Esophagus muscularis mucosa (tissue), 4 donors: ENCODE measurements around the gene KLHDC7A. TPM values are rescaled to one million over a fixed set of nuclear protein-coding genes. Genes with fewer than 3 reads are reported as not detected.

Source experiments
- DNase-seq: peaks from one replicate; pipeline ENCODE4 v3.0.0-alpha.2; 2017; ENCODE audit errors: extremely low spot score
- H3K27ac ChIP-seq, 4 donors: fragments of 200-600 bp; sonication (generic); replicated peaks in 1 of 4; 1 replicate in 3 of 4; 2 replicates in 1 of 4; pipeline ENCODE4 v1.5.1; 2016 to 2019; ENCODE audit warnings: mild to moderate bottlenecking in 1 of 4
- H3K27me3 ChIP-seq, 4 donors: fragments of 200-600 bp; sonication (generic); one replicate each; pipeline versions ENCODE4 v1.5.1 to v1.6.0; 2016 to 2019
- H3K36me3 ChIP-seq, 4 donors: fragments of 200-600 bp; sonication (generic); one replicate each; pipeline ENCODE4 v1.5.1; 2016 to 2019
- H3K4me1 ChIP-seq, 4 donors: fragments of 200-600 bp; sonication (generic); one replicate each; pipeline ENCODE4 v1.5.1; 2016 to 2019
- H3K4me3 ChIP-seq, 4 donors: fragments of 200-600 bp; sonication (generic); 1 replicate in 2 of 4; 2 replicates in 2 of 4; pipeline ENCODE4 v1.5.1; 2016 to 2019; ENCODE audit warnings: mild to moderate bottlenecking in 4 of 4, moderate library complexity in 1 of 4
- H3K9me3 ChIP-seq, 4 donors: fragments of 200-600 bp; sonication (generic); 1 replicate in 3 of 4; 2 replicates in 1 of 4; pipeline ENCODE4 v1.5.1; 2016 to 2019
- CTCF ChIP-seq, 3 experiments: fragments of 200-600 bp in 2 of 3; fragments of 450-650 bp in 1 of 3; sonication (generic) in 2 of 3; IDR thresholded peaks; one replicate each; pipeline ENCODE4 v1.5.1; 2017 to 2019; ENCODE audit warnings: antibody characterized with exemption in 3 of 3, mild to moderate bottlenecking in 2 of 3, moderate library complexity in 1 of 3
- EP300 ChIP-seq: sonication (generic); formaldehyde crosslinking; IDR thresholded peaks from one replicate; pipeline ENCODE4 v1.6.1; 2017; ENCODE audit warnings: antibody characterized with exemption
- POLR2A ChIP-seq: fragments of 450-650 bp; IDR thresholded peaks from one replicate; pipeline ENCODE4 v1.6.1; 2017; ENCODE audit warnings: antibody characterized with exemption, moderate library complexity, mild to moderate bottlenecking, low read depth
- POLR2AphosphoS5 ChIP-seq, 2 donors: sonication (generic); formaldehyde crosslinking; IDR thresholded peaks; one replicate each; pipeline ENCODE4 v1.6.1; 2017; ENCODE audit warnings: antibody characterized with exemption in 2 of 2
- WGBS: methylation state at CpG from one replicate; pipeline ENCODE4 v1.1.5; 2018; 5-methylcytosine and 5-hydroxymethylcytosine counted together
- intact Hi-C: fragments of 100-400 bp; cut with DNase I; formaldehyde crosslinking; loops from one replicate; pipeline ENCODE4 v1.15.1; 2023
- total RNA-seq, 4 donors: library from RNA; depleted of rRNA; stranded (reverse); fragments of >200 nt; gene quantifications; one replicate each; pipeline versions ENCODE4 v1.1.0 to v1.2.1, GENCODE V29; 2016

KLHDC7A gene
- not detected for total RNA-seq

- H3K27me3 ChIP-seq: peaks cover 0 to 85% (median 0%) of the 10 kb centered on the region in 4 donors
- no peak for TF ChIP-seq CTCF (IDR thresholded peaks at IDR 0.05)
- TF ChIP-seq POLR2AphosphoS5 (IDR thresholded peaks at IDR 0.05): no peak
- no peak for TF ChIP-seq POLR2A
- TF ChIP-seq EP300: no peak
- intact Hi-C loops: no loop called here
- no peaks in the 10 kb centered on the region for H3K9me3 ChIP-seq
- WGBS: 46% methylated on average over 10 of the region's 13 CpGs
- H3K36me3 ChIP-seq: no peaks in the 10 kb centered on the region
- H3K27ac ChIP-seq: no peak within 1 kb of the TSS
- peaks cover 0 to 3% (median 0%) of the 10 kb centered on the region in 4 donors for H3K4me1 ChIP-seq
- no peak for DNase-seq
- no peak within 1 kb of the TSS for H3K4me3 ChIP-seq
Measured at GRCh38 chr1:18480315-18481189, at the start of gene KLHDC7A. Gene KLHDC7A (plus strand): TSS chr1:18480930. CDS start chr1:18480982, 52 bp downstream.

GRCh38 chr1:18434041-18434440 lies 46.7 kb upstream of the KLHDC7A start:
- no peaks in the 10 kb centered on the region for H3K36me3 ChIP-seq
- no peak for DNase-seq
- H3K4me3 ChIP-seq: no peak overlapping the region
- no peak overlapping the region for H3K27ac ChIP-seq
- intact Hi-C loops: no loop called here
- peaks cover 0 to 43% (median 0%) of the 10 kb centered on the region in 4 donors for H3K27me3 ChIP-seq
- peaks cover 0 to 19% (median 10%) of the 10 kb centered on the region in 4 donors for H3K9me3 ChIP-seq
- H3K4me1 ChIP-seq: no peaks in the 10 kb centered on the region
- TF ChIP-seq POLR2A (no peak), EP300 (no peak), CTCF (IDR thresholded peaks at IDR 0.05) (no peak), POLR2AphosphoS5 (IDR thresholded peaks at IDR 0.05) (no peak)
- WGBS: 47% methylated on average over 2 of the region's 3 CpGs

GRCh38 chr1:18440385-18441226 lies 40.1 kb upstream of the KLHDC7A start:
- H3K27me3 ChIP-seq: peaks cover 0 to 63% (median 0%) of the 10 kb centered on the region in 4 donors
- TF ChIP-seq EP300 (no peak), POLR2AphosphoS5 (IDR thresholded peaks at IDR 0.05) (no peak), CTCF (IDR thresholded peaks at IDR 0.05) (no peak), POLR2A (no peak)
- no peaks in the 10 kb centered on the region for H3K4me1 ChIP-seq
- H3K9me3 ChIP-seq: peaks cover 0 to 8% (median under 1%) of the 10 kb centered on the region in 4 donors
- no peak overlapping the region for H3K4me3 ChIP-seq
- no peaks in the 10 kb centered on the region for H3K36me3 ChIP-seq
- H3K27ac ChIP-seq: no peak overlapping the region
- intact Hi-C loops: no loop called here
- no peak for DNase-seq
- WGBS: 61% methylated on average over 5 of the region's 5 CpGs

GRCh38 chr1:18443587-18444520 lies 36.9 kb upstream of the KLHDC7A start:
- Histone ChIP-seq H3K27ac (no peak overlapping the region), H3K27me3 (peaks cover 0 to 60% (median 0%) of the 10 kb centered on the region in 4 donors), H3K36me3 (no peaks in the 10 kb centered on the region), H3K9me3 (peaks cover 0 to 3% (median 0%) of the 10 kb centered on the region in 4 donors), H3K4me1 (no peaks in the 10 kb centered on the region), H3K4me3 (no peak overlapping the region)
- DNase-seq: no peak
- TF ChIP-seq CTCF (IDR thresholded peaks at IDR 0.05): no peak
- no peak for TF ChIP-seq POLR2A
- TF ChIP-seq EP300: no peak
- no peak for TF ChIP-seq POLR2AphosphoS5 (IDR thresholded peaks at IDR 0.05)
- intact Hi-C loops: no loop called here
- 52% methylated on average over 11 of the region's 11 CpGs for WGBS
